Right renal pelvis (tissue), 4 donors: Measurements from ENCODE around the gene DNMT3A. TPM values are rescaled to one million over a fixed set of nuclear protein-coding genes. Genes with fewer than 3 reads are reported as not detected.
"Not testable (repeated sequence)": the region's sequence is repeated elsewhere in the genome, so short reads cannot be mapped to it uniquely, and the experiment has no call there.

Experiments used
- DNase-seq, 4 donors: peaks; one replicate each; pipeline ENCODE4 v3.0.0-alpha.2; 2013; ENCODE audit warnings: low read depth in 4 of 4, low spot score in 3 of 4, missing footprints in 1 of 4
- polyA plus RNA-seq, 4 donors: library from polyadenylated mRNA; unstranded; fragments of 120-200 nt; gene quantifications; one replicate each; pipeline ENCODE4 v1.2.1, GENCODE V29; 2013; ENCODE audit not compliant: insufficient read length in 4 of 4

Gene DNMT3A
- polyA plus RNA-seq, 4 donors = 75.3 to 81.4 (median 77.6) TPM

DNA sequence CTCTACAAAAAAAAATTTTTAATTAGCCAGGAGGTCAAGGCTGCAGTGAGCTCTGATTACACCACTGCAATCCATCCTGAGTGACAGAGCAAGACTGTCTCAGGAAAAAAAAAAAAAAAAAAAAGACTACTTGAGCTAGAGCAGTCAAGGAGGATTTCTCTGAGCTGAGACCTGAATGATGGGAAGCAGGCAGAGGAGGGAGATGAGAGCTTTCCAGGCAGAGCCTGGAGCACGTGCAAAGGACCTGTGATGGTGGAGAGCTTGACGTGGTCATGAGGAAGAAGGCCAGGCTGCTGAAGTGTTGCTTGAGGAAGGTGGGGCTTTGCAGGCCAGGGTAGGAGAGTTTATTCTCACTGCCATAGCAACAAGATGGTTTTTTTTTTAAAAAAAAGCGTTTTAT, 121.4 kb downstream of the DNMT3A start:
- DNase-seq = no peak

DNA sequence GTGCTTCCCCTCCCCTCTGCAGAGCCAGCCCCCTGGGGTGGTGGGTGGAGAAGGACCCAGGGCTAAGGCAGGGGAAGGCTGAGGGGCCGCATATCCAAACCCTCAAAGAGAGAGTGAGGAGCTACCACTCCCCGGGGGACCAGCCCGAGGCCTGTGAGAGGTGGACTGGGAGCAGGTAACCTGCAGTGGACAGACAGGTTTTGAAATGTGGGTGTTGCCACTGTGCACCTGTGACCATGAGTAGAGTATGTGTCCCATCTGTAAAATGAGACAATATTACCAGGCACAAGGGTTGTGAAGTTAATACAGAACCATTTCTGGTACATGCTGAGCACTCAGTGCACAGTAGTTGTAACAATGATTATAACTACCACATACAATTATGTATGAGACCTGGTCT, 122.1 kb downstream of the DNMT3A start:
- no peak for DNase-seq

- no peak for DNase-seq
Measured at GRCh38 chr2:25218100-25218499, 123.6 kb downstream of the DNMT3A start.

DNA sequence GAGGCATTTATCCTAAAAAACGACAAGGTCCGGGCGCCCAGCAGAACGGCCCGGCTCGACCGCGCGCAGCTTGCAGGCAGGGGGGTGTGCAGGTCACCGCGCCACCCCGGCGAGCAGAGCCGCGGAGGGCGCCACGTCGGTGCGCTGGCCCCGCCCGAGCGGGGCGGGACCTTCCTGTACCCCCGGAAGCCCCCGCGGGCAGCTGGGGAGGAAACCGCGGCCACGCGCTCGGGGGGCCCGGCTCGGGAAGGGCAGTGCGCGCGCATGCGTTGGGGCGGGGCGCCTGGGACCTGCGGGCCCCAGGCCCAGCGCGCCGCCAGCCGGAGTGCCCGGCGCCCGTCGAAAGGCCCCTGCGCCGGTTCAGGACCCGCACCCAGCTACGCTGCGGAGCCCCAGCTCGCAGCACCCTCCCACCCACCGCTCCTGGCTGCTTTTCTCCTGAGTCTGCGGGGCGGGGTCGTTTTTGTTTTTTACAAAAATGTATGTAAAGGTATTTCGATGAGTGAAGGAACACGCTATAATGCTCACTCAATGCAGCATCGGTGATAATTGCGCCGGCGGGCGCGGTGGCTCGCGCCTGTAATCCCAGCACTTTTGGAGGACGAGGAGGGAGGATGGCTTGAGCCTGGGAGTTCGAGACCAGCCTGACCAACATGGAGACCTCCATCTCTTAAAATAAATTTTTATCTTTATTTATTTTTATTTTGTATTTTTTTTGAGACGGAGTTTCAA, 125.6 kb downstream of the DNMT3A start:
- DNase-seq = peak in 3 of 4 donors; percentile 57 to 65 (median 61)

DNA sequence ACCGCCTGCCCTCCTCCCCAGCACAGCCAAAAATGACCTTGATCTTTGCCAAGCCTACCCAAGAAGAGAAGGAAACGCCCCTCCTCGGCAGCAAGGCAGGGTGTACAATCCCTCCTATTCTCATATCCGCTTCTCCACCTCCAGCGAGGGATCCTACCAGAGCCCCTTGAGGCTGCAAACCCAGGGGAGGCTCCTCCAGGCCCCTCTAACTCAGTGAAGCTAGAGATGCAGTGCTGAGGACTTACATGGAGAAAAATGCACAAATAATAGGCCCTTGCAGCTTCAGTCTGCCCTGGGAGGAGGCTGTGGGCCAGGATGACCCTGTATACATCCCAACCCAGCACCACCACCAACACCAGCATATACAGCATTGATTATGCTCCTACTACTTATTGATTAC, 126.5 kb downstream of the DNMT3A start:
- DNase-seq = no peak

DNA sequence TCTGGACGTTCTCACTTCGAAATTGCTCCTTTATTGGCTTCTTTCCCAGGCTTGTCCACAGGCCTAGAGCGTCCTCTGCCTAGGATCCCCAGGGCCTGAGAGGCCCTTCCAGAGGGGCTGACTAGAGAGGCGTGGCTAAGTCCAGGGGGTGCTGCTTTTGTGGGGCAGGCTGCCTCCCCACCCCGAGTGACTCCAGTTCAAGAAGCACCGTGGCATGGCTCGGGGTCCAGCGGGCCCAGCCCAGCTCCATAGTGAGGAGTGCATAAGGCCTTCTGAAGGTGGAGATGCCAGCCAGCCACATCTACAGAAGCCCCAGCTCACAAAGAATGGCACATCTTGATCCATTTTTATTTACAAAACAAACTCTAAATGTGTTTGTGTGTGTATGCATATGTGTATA, 128.5 kb downstream of the DNMT3A start:
- no peak for DNase-seq

- not testable (repeated sequence) for DNase-seq
Measured at GRCh38 chr2:25210923-25211322, 130.8 kb downstream of the DNMT3A start.

GRCh38 chr2:25207078-25207545, 134.6 kb downstream of the DNMT3A start:
- no peak for DNase-seq

DNA sequence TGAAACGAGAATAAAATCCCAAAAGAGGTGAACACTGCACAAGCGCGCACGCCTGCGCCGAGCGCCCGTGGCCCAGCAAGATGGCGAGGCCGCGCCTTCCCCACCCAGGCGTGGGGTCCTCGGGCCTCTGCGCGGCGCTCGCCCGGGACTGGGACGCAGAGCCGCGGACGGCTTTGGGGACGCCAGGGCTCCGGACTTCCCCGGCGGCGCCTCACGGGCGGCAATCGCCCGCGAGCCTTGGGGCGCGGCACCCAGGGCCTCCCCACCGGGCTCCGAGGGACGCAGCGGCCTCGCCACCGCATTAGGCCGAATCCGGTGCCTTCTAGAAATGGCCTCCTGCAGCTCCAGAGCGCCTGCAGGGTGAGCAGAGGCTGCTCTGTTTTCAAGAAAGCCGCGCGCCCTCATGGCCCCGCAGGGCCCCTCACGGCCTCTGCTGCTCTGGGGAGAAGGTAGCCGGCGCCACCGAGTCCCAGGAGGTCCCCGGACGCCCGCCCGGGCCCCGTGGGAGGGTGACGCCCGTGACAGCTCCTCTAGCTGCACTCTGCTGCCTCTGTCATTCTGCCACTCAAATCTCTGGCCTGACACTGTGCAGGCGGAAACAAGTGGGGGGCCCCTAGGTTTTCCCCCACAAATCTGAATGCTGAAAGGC, 137.4 kb downstream of the DNMT3A start:
- DNase-seq = no peak

GRCh38 chr2:25202275-25202674, 139.4 kb downstream of the DNMT3A start:
- no peak for DNase-seq

DNA sequence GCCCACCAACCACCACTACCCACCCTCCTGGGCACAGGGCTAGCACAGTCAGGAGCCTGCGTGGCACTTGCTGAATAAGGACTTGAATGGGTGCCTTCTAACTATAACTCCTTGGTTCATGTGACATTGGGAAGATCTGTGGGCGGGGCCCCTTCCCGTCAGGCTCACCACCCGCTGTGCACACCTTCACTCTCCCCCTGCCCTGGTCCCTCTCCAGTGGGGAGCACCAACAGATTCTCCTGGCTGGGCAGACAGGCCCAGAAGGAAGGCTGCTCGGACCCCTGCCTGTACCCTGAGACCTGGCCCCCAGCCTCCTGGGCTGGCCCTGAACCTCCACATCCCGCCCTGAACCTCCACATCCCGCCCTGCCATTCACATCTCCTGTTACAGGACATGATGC, 139.9 kb downstream of the DNMT3A start:
- DNase-seq = no peak

- no peak for DNase-seq
Measured at GRCh38 chr2:25201265-25201664, 140.5 kb downstream of the DNMT3A start.

DNA sequence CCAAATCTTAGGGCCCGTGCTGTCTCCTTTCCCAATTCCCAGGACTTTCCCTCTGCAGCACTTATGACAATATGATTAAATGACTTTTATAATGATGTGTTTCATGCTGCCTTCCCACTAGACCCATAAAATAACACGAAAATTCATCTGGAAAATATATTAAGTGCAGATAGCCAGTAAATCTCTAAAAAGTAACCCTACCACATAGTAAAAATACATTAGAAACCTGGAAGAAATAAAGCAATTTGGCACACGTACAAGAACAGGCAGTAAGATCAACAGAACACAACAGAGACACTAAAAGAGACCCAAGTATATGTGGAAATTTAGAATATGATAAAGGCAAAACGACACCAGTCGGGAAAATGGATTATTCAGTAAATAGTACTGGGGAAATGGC, 143.1 kb downstream of the DNMT3A start:
- no peak for DNase-seq

DNA sequence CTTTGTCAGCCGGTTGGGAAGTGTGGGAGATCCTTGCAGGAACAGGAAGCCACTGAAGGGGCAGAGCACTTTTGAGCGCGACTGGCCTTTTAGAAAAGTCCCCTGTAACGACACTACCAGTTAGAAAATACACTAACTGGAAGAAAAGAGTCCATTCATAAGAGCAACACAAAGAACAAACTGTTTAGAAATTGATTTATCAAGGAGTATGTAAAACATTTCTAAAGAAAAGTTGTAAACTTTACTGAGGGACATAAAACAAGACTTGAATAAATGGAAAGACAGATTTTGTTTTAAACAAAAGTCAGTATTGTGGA, 143.6 kb downstream of the DNMT3A start:
- DNase-seq = no peak

DNA sequence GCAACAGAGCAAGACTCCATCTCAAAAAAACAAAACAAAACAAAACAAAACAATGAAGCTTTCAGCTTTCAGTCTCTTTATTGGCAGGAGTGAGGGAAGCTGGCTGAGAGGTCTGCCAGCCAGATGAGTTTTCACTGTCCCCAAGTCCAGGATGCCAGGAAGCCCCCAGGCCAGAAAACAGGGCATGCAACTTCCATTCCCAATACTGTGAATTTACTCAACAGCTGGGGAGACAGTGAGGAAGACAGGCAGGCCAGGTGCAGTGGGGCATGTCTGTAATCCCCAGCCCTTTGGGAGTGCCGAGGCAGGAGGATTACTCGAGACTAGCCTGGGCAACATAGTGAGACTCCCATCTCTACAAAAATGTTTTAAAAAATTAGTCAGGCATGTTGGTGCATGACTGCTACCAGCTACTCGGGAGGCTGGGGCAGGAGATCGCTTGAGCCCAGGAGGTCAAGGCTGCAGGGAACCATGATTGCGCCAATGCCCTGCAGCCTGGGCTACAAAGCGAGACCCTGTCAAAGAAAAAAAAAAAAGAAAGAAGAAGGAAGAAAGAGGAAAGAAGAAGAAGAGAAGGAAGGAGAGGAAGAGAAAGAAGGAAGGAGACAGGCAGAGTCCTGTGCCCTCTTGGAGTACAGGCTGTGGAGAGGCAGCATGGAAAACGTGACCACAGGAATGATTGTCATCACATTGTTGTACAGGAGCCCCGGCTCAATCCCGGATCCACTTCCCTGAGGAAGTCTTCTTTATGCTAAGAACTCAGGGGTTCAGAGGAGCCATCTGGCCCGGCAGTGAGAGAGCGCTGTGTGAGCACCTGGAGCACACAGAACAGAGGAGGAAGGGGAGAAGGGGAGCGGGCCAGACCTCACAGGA, 144.2 kb downstream of the DNMT3A start:
- no peak for DNase-seq

- no peak for DNase-seq
Measured at GRCh38 chr2:25194576-25195122, 147.1 kb downstream of the DNMT3A start.

DNA sequence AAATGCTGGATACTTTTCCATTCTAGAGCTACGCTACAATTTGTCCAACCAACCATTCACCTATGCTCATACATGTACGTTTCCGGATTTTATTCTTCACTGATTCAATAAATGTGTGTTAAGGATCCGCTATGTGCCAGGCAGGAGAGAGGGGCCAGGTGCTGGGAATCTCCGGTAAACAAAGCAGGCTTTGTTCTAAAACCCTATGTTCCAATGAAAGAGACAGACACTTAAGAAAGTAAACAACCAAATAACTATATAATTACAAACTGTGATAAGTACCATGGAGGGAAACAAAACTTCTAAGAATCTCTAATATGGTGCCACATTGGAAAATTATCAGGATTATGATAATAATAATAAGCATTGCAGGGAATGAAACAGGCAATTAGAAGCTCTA, 151.2 kb downstream of the DNMT3A start:
- no peak for DNase-seq

- no peak for DNase-seq
Measured at GRCh38 chr2:25188405-25188804, 153.3 kb downstream of the DNMT3A start.

- DNase-seq = no peak
Measured at GRCh38 chr2:25187729-25188350, 153.9 kb downstream of the DNMT3A start.

DNA sequence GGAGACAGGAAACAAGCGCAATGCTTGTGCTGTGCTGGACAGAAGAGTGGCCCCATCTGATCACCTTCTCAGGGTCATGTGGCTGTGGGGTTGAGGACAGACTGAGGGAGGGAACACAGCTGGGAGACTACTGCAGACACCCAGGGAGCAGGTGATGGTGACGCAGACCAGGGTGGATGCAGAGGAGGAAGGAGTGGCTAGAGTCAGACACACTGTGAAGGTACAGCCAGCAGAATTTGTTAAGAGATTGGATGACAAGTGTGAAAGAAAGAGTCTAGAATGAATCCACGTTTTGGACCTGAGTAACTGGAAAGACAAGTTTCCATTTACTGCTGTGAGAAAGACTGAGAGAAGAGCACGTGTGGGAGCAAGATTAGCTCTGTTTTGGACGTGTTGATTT, 157.5 kb downstream of the DNMT3A start:
- no peak for DNase-seq

- no peak for DNase-seq
Measured at GRCh38 chr2:25178976-25179375, 162.7 kb downstream of the DNMT3A start.
